NCI-H1436 treated with DMSO at 0.1 percent for 48 hours (cell line): Measurements from ENCODE around the gene CACNB2.

Source experiments
- DNase-seq: peaks from one replicate; lab custom pipeline; 2025; lab: John Stamatoyannopoulos, UW

Gene CACNB2

DNA sequence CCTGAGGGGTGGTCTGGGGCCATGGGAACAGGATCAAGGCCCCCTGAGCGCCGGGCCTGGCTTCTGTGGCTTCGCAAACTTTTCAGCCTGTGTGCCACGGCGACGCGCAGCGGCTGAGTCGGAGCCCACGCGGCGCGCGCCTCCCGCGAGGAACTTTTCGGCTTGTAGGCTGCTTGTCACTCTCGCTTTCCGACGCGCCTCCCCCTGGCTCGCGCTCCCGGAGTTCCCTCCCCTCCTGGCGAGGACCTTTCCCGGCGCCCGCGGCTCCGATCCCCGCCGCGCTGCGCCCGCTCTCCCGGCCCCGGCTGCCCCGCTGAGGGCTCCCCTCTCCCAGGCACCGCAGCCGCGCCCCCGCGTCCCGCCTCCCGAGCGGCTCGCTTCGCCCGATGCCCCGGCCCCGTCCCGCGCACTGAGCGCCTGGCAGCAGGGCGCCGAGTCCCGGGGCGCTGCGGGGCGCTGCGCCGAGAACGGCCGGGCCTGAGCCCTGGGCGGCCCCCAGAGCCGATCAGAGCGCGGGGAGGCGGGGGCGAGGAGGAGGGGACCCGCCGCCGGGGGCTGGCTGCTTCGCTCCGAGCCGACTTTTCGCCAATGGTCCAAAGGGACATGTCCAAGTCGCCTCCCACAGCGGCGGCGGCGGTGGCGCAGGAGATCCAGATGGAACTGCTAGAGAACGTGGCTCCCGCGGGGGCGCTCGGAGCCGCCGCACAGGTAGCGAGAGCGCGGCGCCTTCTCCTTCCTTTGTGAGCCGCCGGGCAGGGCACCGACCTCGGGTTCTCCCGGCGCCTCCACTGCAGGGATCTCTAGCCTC is at the start of gene CACNB2:
TSS of gene CACNB2 (plus strand) at position 276 of the 808 bp plus-strand sequence.
- DNase-seq = no peak

GRCh38 chr10:18094332-18094731 is 45.9 kb upstream of the CACNB2 start:
- no peak for DNase-seq

DNA sequence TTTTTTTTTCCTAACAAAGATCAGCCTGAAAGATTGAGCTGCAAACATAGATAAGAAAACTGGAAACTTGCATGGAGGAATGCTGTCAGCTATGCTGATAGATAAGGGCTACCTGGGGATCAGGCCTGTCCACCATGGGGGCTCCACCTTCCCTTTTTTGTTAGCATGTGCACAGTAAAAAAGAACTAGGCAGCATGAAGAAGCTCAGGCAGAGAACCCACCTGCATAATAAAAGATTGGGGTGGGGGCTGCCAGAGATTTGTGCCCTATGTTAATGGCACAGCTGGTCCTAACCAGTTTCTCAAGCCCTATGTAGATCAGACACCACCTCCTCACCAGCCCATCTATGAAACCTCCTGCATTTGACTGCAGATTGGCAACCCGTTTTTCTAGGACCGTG is 45.4 kb upstream of the CACNB2 start:
- DNase-seq = no peak

DNA sequence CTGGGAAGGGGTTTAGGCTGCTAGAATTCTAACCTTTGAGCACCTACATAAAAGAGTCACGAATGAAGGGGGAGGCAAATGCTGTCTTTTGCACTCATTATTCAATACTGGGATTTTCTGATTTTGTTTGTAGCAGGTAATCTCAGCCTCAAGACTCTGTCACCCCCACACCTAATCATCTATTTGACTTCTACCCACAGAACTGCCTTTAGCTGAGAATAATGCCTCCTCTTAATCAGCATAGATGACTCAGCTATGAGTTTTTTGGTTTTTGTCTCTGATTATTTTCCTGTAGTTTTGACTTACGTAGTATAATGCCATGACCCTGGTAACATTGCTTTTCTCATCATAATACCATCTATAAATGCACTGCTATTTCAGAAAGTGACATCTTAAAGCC is 42.7 kb upstream of the CACNB2 start:
- DNase-seq = no peak

DNA sequence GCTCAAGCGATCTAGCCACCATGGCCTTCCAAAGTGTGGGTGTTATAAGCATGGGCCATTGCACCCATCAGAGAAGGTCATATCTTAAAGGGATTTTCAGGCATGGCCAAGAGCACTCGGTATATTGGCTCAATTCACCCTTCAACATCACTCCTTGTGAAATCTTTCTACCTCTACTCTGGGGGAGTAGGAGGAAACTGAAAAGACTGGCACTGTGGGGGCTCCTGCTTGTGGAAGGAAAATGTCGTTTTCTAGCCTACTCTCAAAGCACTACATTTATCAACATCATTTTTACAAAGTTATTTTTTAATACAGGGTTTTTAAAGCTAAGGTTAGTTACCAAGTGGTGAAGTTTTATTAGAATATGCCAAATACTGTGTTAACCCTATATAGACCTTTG is 42.0 kb upstream of the CACNB2 start:
- no peak for DNase-seq

- no peak for DNase-seq
These were observed 40.8 kb upstream of the CACNB2 start for GRCh38 chr10:18099415-18099814.

- DNase-seq = no peak
These were observed 39.6 kb upstream of the CACNB2 start for GRCh38 chr10:18100669-18101068.

DNA sequence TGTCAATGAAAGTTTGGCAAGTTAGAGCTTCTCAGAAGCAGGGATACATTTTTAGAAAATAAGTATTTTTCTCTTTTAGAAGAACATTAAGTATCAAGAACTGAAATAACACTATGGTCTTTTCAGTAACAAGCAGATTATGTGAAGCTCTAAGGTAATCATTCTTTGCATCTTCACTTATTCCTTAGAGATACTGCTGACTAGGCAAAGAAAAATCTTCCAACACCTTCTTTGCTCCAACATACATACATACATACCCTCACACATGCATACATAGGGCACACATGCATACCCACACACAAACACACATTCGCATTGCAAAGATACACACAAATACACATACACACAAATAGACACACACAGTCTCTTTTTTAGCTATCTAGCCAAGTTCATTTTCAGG is 37.8 kb upstream of the CACNB2 start:
- no peak for DNase-seq

GRCh38 chr10:18104223-18104872 is 35.9 kb upstream of the CACNB2 start:
- no peak for DNase-seq

DNA sequence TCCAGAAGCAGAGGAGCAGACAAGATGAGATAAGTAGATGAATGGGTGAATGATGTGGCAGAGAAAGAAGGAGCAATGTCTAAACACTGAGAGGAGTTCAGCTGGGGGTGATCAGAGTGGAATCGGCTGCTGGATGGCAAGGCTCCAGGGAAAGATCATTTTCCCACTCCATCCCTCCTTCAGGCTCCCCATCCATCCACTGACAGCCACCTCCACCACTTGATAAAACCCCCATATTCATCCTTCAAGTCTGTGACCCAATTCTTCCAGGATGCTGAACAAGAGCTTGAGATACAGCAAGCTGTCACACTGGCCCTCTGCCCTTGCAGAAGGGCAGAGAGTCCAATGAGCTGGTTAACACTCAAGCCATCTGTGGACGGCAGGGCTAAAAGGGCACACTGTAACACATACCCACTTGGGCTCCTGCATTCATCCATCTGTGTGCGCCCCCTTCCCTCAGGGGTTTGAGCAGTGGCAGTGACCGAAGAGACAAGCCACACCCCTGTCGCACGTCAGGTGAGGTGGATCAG is 30.8 kb upstream of the CACNB2 start:
- DNase-seq = no peak

GRCh38 chr10:18113881-18114280 is 26.3 kb upstream of the CACNB2 start:
- DNase-seq = no peak

GRCh38 chr10:18117276-18117675 is 22.9 kb upstream of the CACNB2 start:
- no peak for DNase-seq

GRCh38 chr10:18122753-18123152 is 17.5 kb upstream of the CACNB2 start:
- no peak for DNase-seq

DNA sequence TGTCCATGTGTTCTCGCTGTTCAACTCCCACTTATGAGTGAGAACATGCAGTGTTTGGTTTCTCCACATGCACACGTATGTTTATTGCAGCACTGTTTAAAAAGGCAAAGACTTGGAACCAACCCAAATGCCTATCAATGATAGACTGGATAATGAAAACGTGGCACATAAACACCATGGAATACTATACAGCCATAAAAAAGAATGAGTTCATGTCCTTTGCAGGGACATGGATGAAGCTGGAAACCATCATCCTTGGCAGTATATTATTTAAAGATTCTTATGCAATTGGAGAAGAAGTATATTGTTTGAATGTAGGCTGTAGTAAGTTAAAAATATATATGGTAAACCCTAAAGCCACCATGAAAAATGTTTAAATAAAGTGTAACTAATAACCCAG is 7.2 kb upstream of the CACNB2 start:
- no peak for DNase-seq

- no peak for DNase-seq
These were observed 5.7 kb upstream of the CACNB2 start for GRCh38 chr10:18134509-18134908.

DNA sequence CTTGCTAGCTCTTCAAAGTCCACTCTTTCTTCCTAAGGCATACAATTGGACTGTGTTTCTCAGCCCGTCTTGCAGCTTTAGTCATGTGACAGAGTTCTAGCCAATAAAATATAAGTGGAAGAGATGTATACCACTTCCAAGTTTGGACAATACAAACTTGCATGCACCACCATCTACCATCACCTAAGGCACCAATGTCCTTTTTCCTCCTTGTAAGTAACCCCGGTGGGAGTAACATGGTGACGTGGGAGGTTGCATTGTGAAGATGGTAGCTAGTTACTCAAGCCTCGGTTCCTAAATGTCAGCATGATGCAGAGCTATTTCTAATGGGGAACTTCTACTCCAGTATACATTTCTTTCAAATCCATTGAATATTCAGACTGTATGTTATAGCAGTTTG is 5.3 kb upstream of the CACNB2 start:
- DNase-seq = no peak

- DNase-seq = no peak
These were observed 4.0 kb upstream of the CACNB2 start for GRCh38 chr10:18136073-18136791.

DNA sequence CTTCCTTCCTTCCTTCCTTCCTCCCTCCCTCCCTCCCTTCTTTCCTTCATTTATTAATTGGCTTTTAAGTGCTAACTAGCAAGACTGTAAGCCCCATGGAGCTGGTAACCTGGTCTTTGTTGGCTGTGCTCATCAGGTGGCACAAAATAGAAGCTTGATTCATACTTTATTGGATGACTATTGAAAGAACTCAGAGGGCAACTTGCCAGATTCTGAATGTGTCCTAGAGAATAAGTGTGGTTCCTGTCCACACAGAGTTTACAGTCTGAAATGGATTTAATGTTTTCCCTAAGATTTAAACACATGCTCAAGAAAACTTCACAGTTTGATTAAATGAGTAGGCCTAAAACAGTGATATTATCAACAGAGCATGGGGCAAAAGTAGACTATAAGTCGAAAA is 3.1 kb upstream of the CACNB2 start:
- DNase-seq = no peak

DNA sequence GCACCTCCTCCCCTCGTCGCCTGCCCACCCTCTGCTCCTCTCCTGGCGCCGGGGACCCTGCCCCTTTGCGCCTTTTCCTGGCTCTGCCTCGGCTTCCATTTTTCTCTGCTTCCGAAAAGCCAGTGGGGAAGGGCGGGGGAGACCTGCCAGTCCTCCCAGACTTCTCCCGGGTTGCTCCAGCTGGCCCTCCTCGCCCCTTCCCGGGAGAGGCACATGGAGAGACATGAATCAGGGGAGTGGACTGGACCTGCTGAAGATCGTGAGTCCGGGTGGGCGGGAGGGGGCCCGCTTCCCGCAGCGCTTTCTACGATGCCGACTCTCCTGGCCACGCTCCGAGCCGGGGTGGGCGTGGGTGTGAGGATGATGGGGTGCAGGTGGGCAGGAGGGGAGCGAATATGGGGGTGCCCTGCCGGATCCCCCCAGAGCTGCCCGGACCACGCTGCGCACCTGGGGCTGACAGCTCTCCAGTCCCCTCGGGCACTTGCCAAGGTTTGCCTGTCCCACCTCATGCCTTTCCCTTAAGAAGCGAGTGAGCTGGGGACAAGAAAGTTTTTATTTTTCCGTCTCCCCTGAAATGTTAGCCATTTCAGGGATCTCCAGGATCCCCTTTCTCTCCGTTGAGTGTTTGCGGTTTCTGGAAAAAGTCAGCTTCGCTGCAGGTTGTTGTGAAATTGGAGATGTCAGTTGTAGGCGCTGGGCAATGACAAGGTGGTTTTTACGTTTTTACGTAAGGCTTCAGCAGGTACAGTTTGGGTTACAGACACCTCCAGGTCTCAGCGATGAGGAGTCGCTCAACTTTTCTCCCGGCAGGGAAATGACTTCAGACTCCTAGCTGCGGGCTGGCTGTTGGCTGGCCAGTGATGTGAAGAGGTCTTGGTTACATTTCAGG is 977 bp downstream of the CACNB2 start:
- DNase-seq = no peak

DNA sequence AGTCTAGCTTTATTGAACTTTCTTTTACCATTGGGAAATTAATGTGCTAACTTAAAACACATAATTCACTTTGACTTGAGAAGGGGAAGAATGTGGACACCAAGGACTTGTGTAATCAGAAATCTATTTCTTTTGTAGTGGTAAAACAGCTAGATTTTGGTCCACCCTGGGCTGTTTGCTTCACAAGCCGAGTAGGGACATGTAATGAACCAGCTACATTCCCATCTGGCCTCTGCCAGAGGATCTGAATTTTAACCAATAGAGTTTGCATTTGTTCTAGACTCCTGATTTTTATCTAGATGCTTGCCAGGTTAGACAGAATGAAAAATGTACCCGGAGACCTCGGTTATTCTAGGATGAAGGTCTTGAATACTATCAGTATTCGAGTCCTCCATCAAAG is 1.9 kb downstream of the CACNB2 start:
- no peak for DNase-seq

DNA sequence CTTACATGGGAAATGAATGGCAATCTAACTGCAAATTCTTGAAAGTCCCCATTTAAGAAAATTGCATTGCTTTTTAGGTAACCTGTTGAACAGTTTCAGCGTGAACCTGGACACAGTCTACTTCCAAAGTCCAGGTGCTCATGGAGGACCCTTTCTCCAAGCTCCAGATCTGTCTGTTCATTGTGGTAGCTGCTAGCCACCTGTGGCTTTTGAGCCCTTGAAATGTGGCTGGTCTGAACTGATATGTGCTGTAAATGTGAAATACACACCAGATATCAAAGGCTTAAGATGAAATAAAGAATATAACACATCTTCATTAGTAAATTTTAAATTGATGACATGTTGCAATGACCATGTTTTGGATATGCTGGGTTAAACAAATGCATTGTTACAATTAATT is 4.2 kb downstream of the CACNB2 start:
- no peak for DNase-seq

DNA sequence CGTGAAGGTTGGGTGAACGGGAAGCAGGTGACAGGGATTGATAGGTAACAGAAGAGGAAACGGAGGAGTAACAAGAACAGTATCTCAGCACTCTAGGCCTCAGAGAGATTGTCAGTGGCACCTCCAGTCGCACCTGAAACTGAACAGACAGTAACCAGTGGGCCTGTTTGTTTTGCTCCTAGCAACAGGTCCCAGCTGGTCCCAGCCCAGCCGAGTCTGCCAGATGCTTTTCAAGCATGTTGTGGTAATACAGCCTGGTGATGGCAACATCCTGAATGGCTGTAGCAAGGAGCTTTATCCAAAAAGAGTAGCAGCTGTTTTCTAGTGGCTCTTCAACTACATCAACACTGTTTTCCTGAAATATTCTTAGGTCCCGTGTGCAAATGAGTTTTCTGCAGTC is 4.7 kb downstream of the CACNB2 start:
- no peak for DNase-seq
